HG03066 (cell line): ENCODE results near the gene HRH2.
"Not testable (repeated sequence)": the region's sequence is repeated elsewhere in the genome, so short reads cannot be mapped to it uniquely, and the experiment has no call there.

ENCODE experiments used
- ATAC-seq: cut with Tn5 transposase; IDR thresholded peaks from one replicate; pipeline ENCODE4 v1.9.1; 2021; ENCODE audit warnings: low read depth; ENCODE audit not compliant: unreplicated experiment

The HRH2 gene

GRCh38 chr5:175735701-175736100, 77.8 kb downstream of the HRH2 start:
- ATAC-seq = no peak

- no peak for ATAC-seq
These were observed 78.8 kb downstream of the HRH2 start for GRCh38 chr5:175736652-175737051.

- ATAC-seq = no peak
These were observed 79.6 kb downstream of the HRH2 start for GRCh38 chr5:175737481-175737880.

GRCh38 chr5:175738126-175738525, 80.3 kb downstream of the HRH2 start:
- ATAC-seq = no peak

GRCh38 chr5:175738602-175739133, 80.8 kb downstream of the HRH2 start:
- no peak for ATAC-seq

- no peak for ATAC-seq
These were observed 82.1 kb downstream of the HRH2 start for GRCh38 chr5:175740014-175740413.

- no peak for ATAC-seq
These were observed 83.7 kb downstream of the HRH2 start for GRCh38 chr5:175741556-175741955.

- ATAC-seq = no peak
These were observed 84.6 kb downstream of the HRH2 start for GRCh38 chr5:175742290-175742994.

- ATAC-seq = no peak
These were observed 85.9 kb downstream of the HRH2 start for GRCh38 chr5:175743676-175744210.

GRCh38 chr5:175745210-175745609, 87.3 kb downstream of the HRH2 start:
- ATAC-seq = no peak

GRCh38 chr5:175746851-175747250, 89.0 kb downstream of the HRH2 start:
- ATAC-seq = no peak

GRCh38 chr5:175747539-175748060, 89.7 kb downstream of the HRH2 start:
- ATAC-seq = no peak

- ATAC-seq = no peak
These were observed 90.8 kb downstream of the HRH2 start for GRCh38 chr5:175748650-175749049.

- no peak for ATAC-seq
These were observed 91.7 kb downstream of the HRH2 start for GRCh38 chr5:175749591-175749990.

- no peak for ATAC-seq
These were observed 92.7 kb downstream of the HRH2 start for GRCh38 chr5:175750511-175750931.

GRCh38 chr5:175751369-175751768, 93.5 kb downstream of the HRH2 start:
- no peak for ATAC-seq

GRCh38 chr5:175752826-175753535, 95.1 kb downstream of the HRH2 start:
- ATAC-seq = no peak

GRCh38 chr5:175753536-175754402, 95.9 kb downstream of the HRH2 start:
- no peak for ATAC-seq

- not testable (repeated sequence) for ATAC-seq
These were observed 102.1 kb downstream of the HRH2 start for GRCh38 chr5:175759991-175760390.
